IMR-90 (cell line): ENCODE data around the gene NEDD4L. TPM values are rescaled to one million over a fixed set of nuclear protein-coding genes. Genes with fewer than 3 reads are reported as not detected.
A peak's percentile ranks its signal among the peaks of the same experiment; 100 is the strongest.

Experiments used
- ATAC-seq: fragments of 200-7000 bp; cut with Tn5 transposase; 2 replicates; pipeline ENCODE4 v1.9.1; 2020; ENCODE audit warnings: low read depth, mild to moderate bottlenecking, moderate library complexity
- BruUV-seq: library from RNA; stranded (reverse); fragments of 400-500 nt; replicated peaks from 2 replicates; lab custom pipeline; 2021; lab: Mats Ljungman, UMichigan
- CTCF ChIA-PET: fragments of 300-600 bp; formaldehyde crosslinking; extraction: SDS; loops from one replicate; lab custom pipeline; 2021; ENCODE audit warnings: antibody characterized with exemption; lab: Yijun Ruan, JAX
- POLR2A ChIA-PET: fragments of 300-600 bp; sonication (Branson Sonifier 250); formaldehyde crosslinking; loops from one replicate; lab custom pipeline; 2022; ENCODE audit warnings: antibody characterized with exemption; ENCODE audit not compliant: unreplicated experiment; lab: Charles Lee
- DNase-seq: peaks from one replicate; pipeline ENCODE4 v3.0.0; 2013
- H2AFZ ChIP-seq: replicated peaks from 2 replicates; pipeline ENCODE3; 2013; ENCODE audit warnings: low read length, mild to moderate bottlenecking; ENCODE audit not compliant: poor library complexity
- H2AK5ac ChIP-seq: 2 replicates; pipeline ENCODE4 v1.6.1; 2013; ENCODE audit warnings: low read depth, low read length, inconsistent platforms
- H2AK9ac ChIP-seq: replicated peaks from 2 replicates; pipeline ENCODE3; 2013; ENCODE audit warnings: mild to moderate bottlenecking, low read depth, low read length, moderate library complexity; ENCODE audit not compliant: poor library complexity
- H2BK120ac ChIP-seq: 2 replicates; pipeline ENCODE4 v1.6.1; 2013; ENCODE audit warnings: low read depth, low read length, inconsistent platforms
- H2BK15ac ChIP-seq: 3 replicates; pipeline ENCODE4 v1.6.1; 2013; ENCODE audit warnings: low read depth, low read length, inconsistent platforms
- H2BK20ac ChIP-seq: 2 replicates; pipeline ENCODE4 v1.6.1; 2013; ENCODE audit warnings: low read depth, mild to moderate bottlenecking, inconsistent platforms, low read length, moderate library complexity
- H2BK5ac ChIP-seq: 2 replicates; pipeline ENCODE4 v1.6.1; 2013; ENCODE audit warnings: mild to moderate bottlenecking, low read depth, low read length, inconsistent platforms; ENCODE audit not compliant: poor library complexity, severe bottlenecking
- H3K14ac ChIP-seq: replicated peaks from 2 replicates; pipeline ENCODE4 v1.6.1; 2013; ENCODE audit warnings: low read depth, low read length, inconsistent platforms
- H3K18ac ChIP-seq: 2 replicates; pipeline ENCODE4 v1.6.1; 2013; ENCODE audit warnings: low read depth, low read length, control low read depth
- H3K23ac ChIP-seq: 2 replicates; pipeline ENCODE4 v1.6.1; 2013; ENCODE audit warnings: low read depth, low read length, inconsistent platforms
- H3K27ac ChIP-seq: 2 replicates; pipeline ENCODE4 v1.5.1; 2013; ENCODE audit warnings: mild to moderate bottlenecking, control low read depth, low read length; ENCODE audit not compliant: insufficient read depth
- H3K27me3 ChIP-seq: 2 replicates; pipeline ENCODE4 v1.6.1; 2013; ENCODE audit warnings: low read length; ENCODE audit not compliant: control insufficient read depth, insufficient read depth
- H3K36me3 ChIP-seq: 2 replicates; pipeline ENCODE4 v1.6.1; 2013; ENCODE audit warnings: low read length, mixed read lengths; ENCODE audit not compliant: control insufficient read depth, insufficient read depth
- H3K4ac ChIP-seq: 2 replicates; pipeline ENCODE4 v1.6.1; 2013; ENCODE audit warnings: low read depth, low read length, inconsistent platforms
- H3K4me1 ChIP-seq: 2 replicates; pipeline ENCODE4 v1.6.1; 2013; ENCODE audit warnings: low read length, mixed read lengths; ENCODE audit not compliant: control insufficient read depth, insufficient read depth
- H3K4me2 ChIP-seq: 2 replicates; pipeline ENCODE4 v1.6.1; 2013; ENCODE audit warnings: low read depth, mild to moderate bottlenecking, control low read depth, low read length, moderate library complexity
- H3K4me3 ChIP-seq: 2 replicates; pipeline ENCODE4 v1.5.1; 2013; ENCODE audit warnings: low read depth, mild to moderate bottlenecking, control low read depth, low read length, moderate library complexity; ENCODE audit not compliant: insufficient read depth
- H3K56ac ChIP-seq: 2 replicates; pipeline ENCODE4 v1.6.1; 2013; ENCODE audit warnings: low read length, inconsistent platforms; ENCODE audit not compliant: insufficient read depth; ENCODE audit errors: extremely low read depth
- H3K79me1 ChIP-seq, 2 experiments: 2 replicates each; pipeline ENCODE4 v1.6.1; 2013; ENCODE audit warnings: low read length in 2 of 2, inconsistent platforms in 1 of 2, low read depth in 1 of 2
- H3K9ac ChIP-seq: 2 replicates; pipeline ENCODE4 v1.6.1; 2013; ENCODE audit warnings: low read depth, low read length, control low read depth
- H3K9me1 ChIP-seq: 2 replicates; pipeline ENCODE4 v1.6.1; 2013; ENCODE audit warnings: low read length, inconsistent platforms; ENCODE audit not compliant: insufficient read depth
- H3K9me3 ChIP-seq: 2 replicates; pipeline ENCODE4 v1.6.1; 2013; ENCODE audit warnings: low read length; ENCODE audit not compliant: control insufficient read depth, insufficient read depth
- H4K20me1 ChIP-seq: 2 replicates; pipeline ENCODE4 v1.6.1; 2013; ENCODE audit warnings: low read length, inconsistent platforms; ENCODE audit not compliant: insufficient read depth
- H4K5ac ChIP-seq: 2 replicates; pipeline ENCODE4 v1.6.1; 2013; ENCODE audit warnings: mild to moderate bottlenecking, low read depth, low read length, control low read depth
- H4K8ac ChIP-seq, 2 experiments: 2 replicates each; pipeline ENCODE4 v1.6.1; 2013; ENCODE audit warnings: low read depth in 2 of 2, low read length in 2 of 2, control low read depth in 1 of 2, inconsistent platforms in 1 of 2
- H4K91ac ChIP-seq: 2 replicates; pipeline ENCODE4 v1.6.1; 2013; ENCODE audit warnings: low read depth, low read length, inconsistent platforms; ENCODE audit not compliant: insufficient read depth
- CHD1 ChIP-seq: IDR thresholded peaks from 2 replicates; pipeline ENCODE4 v1.6.1; 2012; ENCODE audit warnings: low read depth, low read length, improper control_type of control experiment
- ELK1 ChIP-seq: fragments of 150-350 bp; IDR thresholded peaks from 2 replicates; pipeline ENCODE4 v1.6.1; 2016; ENCODE audit warnings: low read depth, mild to moderate bottlenecking, low read length, moderate library complexity, borderline replicate concordance
- FOS ChIP-seq: fragments of 150-350 bp; IDR thresholded peaks from 2 replicates; pipeline ENCODE4 v1.6.1; 2016; ENCODE audit warnings: low read depth, low read length
- MAZ ChIP-seq: IDR thresholded peaks from 2 replicates; pipeline ENCODE4 v1.6.1; 2012; ENCODE audit warnings: low read depth, mild to moderate bottlenecking, low read length, improper control_type of control experiment, moderate library complexity, borderline replicate concordance
- POLR2A ChIP-seq: IDR thresholded peaks from 2 replicates; pipeline ENCODE4 v1.6.1; 2012; ENCODE audit warnings: mild to moderate bottlenecking, low read depth, low read length
- RCOR1 ChIP-seq: IDR thresholded peaks from 2 replicates; pipeline ENCODE4 v1.6.1; 2012; ENCODE audit warnings: mild to moderate bottlenecking, low read length, improper control_type of control experiment; ENCODE audit not compliant: insufficient replicate concordance
- WGBS, 2 experiments: methylation state at CpG; one replicate each; pipeline versions ENCODE4 v1.1.5 to v1.1.7; 2013; ENCODE audit warnings: missing lambda C conversion rate in 2 of 2; ENCODE audit not compliant: insufficient read length in 1 of 2; ENCODE audit errors: extremely low coverage in 2 of 2; 5-methylcytosine and 5-hydroxymethylcytosine counted together
- dilution Hi-C: fragments of 300-500 bp; cut with HindIII; formaldehyde crosslinking; loops from one replicate; pipeline ENCODE4 v1.14.3; 2018; ENCODE audit warnings: low sequenced_read_pairs; ENCODE audit not compliant: unreplicated experiment
- in situ Hi-C: fragments of 300-500 bp; cut with MboI; formaldehyde crosslinking; loops from 3 replicates; pipeline ENCODE4 v1.14.3; 2019; ENCODE audit warnings: low sequenced_read_pairs, inconsistent platforms, mixed read lengths
- intact Hi-C: fragments of 100-400 bp; cut with micrococcal nuclease; formaldehyde crosslinking; loops from 2 replicates; pipeline ENCODE4 v1.10.0; 2022
- polyA plus RNA-seq, 3 experiments: library from polyadenylated mRNA; depleted of rRNA; stranded (reverse); fragments of >200 nt; gene quantifications; 2 replicates each; pipeline ENCODE4 v1.2.3, GENCODE V29; 2012; ENCODE audit warnings: low replicate concordance in 1 of 3
- total RNA-seq: library from RNA; depleted of rRNA; stranded (reverse); fragments of >200 nt; gene quantifications from 2 replicates; pipeline ENCODE4 v1.2.3, GENCODE V29; 2012
- TF ChIP-seq, protein P1 (sequence below): fragments of 150-350 bp; IDR thresholded peaks from 2 replicates; pipeline ENCODE4 v1.6.1; 2017; ENCODE audit warnings: mild to moderate bottlenecking, antibody characterized with exemption, low read length, low read depth

The NEDD4L gene
- total and polyA plus RNA-seq, 2 of the 4 experiments (the other 2 are of a cell fraction), result 10.0 to 10.9 TPM

GRCh38 chr18:58005011-58005410, 39.0 kb upstream of the NEDD4L start:
- peak; percentile 23; the same call in 1 of the 2 replicates for ATAC-seq
- Histone ChIP-seq H3K4ac (no peak overlapping the region), H2AK9ac (no peak overlapping the region), H3K4me1 (peaks cover 8% of the 10 kb centered on the region), H2BK5ac (no peak overlapping the region), H3K9me3 (no peaks in the 10 kb centered on the region), H3K4me2 (no peak overlapping the region), H2BK15ac (peak overlapping the region; percentile 25; the same call in 1 of the 3 replicates), H3K9ac (no peak overlapping the region), H3K23ac (no peak overlapping the region), H3K14ac (no peak overlapping the region), H3K56ac (no peak overlapping the region), H2AK5ac (peak overlapping the region; percentile 61), H4K20me1 (no peaks in the 10 kb centered on the region), H3K36me3 (no peaks in the 10 kb centered on the region), H4K8ac (no peak overlapping the region), H4K5ac (no peak overlapping the region), H2BK20ac (peak overlapping the region; percentile 54), H4K91ac (peak overlapping the region; percentile 8; the same call in 1 of the 2 replicates), H3K79me1 (no peaks in the 10 kb centered on the region), H3K27me3 (no peaks in the 10 kb centered on the region; the same call in 1 of the 2 replicates), H3K4me3 (no peak overlapping the region), H3K9me1 (no peaks in the 10 kb centered on the region; the same call in 1 of the 2 replicates), H3K27ac (no peak overlapping the region), H2AFZ (no peak overlapping the region), H3K18ac (peak overlapping the region; percentile 11; the same call in 1 of the 2 replicates), H2BK120ac (peak overlapping the region; percentile 20)
- intact Hi-C loops, result no loop called here
- POLR2A ChIA-PET, result no interaction called here
- DNase-seq, result peak; percentile 40
- WGBS, 2 experiments, result no CpG with 5 or more reads among the region's 2 CpGs
- dilution Hi-C loops, result no loop called here
- BruUV-seq, result no TSS peak
- in situ Hi-C loops, result no loop called here
- no peak for TF ChIP-seq ELK1
- TF ChIP-seq RCOR1, result no peak
- TF ChIP-seq POLR2A, result no peak
- TF ChIP-seq FOS, result no peak
- TF ChIP-seq, protein P1, sequence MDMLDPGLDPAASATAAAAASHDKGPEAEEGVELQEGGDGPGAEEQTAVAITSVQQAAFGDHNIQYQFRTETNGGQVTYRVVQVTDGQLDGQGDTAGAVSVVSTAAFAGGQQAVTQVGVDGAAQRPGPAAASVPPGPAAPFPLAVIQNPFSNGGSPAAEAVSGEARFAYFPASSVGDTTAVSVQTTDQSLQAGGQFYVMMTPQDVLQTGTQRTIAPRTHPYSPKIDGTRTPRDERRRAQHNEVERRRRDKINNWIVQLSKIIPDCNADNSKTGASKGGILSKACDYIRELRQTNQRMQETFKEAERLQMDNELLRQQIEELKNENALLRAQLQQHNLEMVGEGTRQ, result no peak
- no peak for TF ChIP-seq CHD1
- TF ChIP-seq MAZ, result no peak
- CTCF ChIA-PET, result no interaction called here
